HG02884 (cell line): ENCODE measurements around the gene MACC1.

Experiments
- ATAC-seq: cut with Tn5 transposase; IDR thresholded peaks from one replicate; pipeline ENCODE4 v1.9.1; 2021; ENCODE audit warnings: mild to moderate bottlenecking, moderate library complexity; ENCODE audit not compliant: unreplicated experiment

The MACC1 gene

GRCh38 chr7:20232848-20233247, 15.7 kb upstream of the MACC1 start:
- ATAC-seq: no peak

- ATAC-seq: no peak
Measured at GRCh38 chr7:20229646-20230500, 12.7 kb upstream of the MACC1 start.

GRCh38 chr7:20229081-20229480, 11.9 kb upstream of the MACC1 start:
- no peak for ATAC-seq

GRCh38 chr7:20228654-20229053, 11.5 kb upstream of the MACC1 start:
- no peak for ATAC-seq

GRCh38 chr7:20227291-20227795, 10.2 kb upstream of the MACC1 start:
- no peak for ATAC-seq

GRCh38 chr7:20226860-20227259, 9.7 kb upstream of the MACC1 start:
- no peak for ATAC-seq

- ATAC-seq: no peak
Measured at GRCh38 chr7:20225384-20225783, 8.2 kb upstream of the MACC1 start.

GRCh38 chr7:20224025-20224424, 6.8 kb upstream of the MACC1 start:
- no peak for ATAC-seq

GRCh38 chr7:20223356-20223755, 6.2 kb upstream of the MACC1 start:
- no peak for ATAC-seq

GRCh38 chr7:20222219-20222828, 5.1 kb upstream of the MACC1 start:
- ATAC-seq: no peak

GRCh38 chr7:20220921-20221547, 3.9 kb upstream of the MACC1 start:
- ATAC-seq: peak; percentile 15

- no peak for ATAC-seq
Measured at GRCh38 chr7:20220293-20220761, 3.1 kb upstream of the MACC1 start.

- peak; percentile 73 for ATAC-seq
Measured at GRCh38 chr7:20219446-20220292, 2.5 kb upstream of the MACC1 start.

GRCh38 chr7:20219062-20219445, 1.9 kb upstream of the MACC1 start:
- ATAC-seq: no peak

- no peak for ATAC-seq
Measured at GRCh38 chr7:20218279-20218678, 1.1 kb upstream of the MACC1 start.

- ATAC-seq: no peak
Measured at GRCh38 chr7:20216406-20217036, 663 bp downstream of the MACC1 start.

- ATAC-seq: no peak
Measured at GRCh38 chr7:20214921-20215669, 2.1 kb downstream of the MACC1 start.

- ATAC-seq: no peak
Measured at GRCh38 chr7:20214132-20214531, 3.1 kb downstream of the MACC1 start.

- no peak for ATAC-seq
Measured at GRCh38 chr7:20213378-20213777, 3.8 kb downstream of the MACC1 start.

GRCh38 chr7:20211376-20211775, 5.8 kb downstream of the MACC1 start:
- no peak for ATAC-seq
